HT1080 (cell line): ENCODE measurements around the gene PDZRN4. TPM values are rescaled to one million over a fixed set of nuclear protein-coding genes. Genes with fewer than 3 reads are reported as not detected.
"Not testable (repeated sequence)": the region's sequence is repeated elsewhere in the genome, so short reads cannot be mapped to it uniquely, and the experiment has no call there.

Experiments used
- DNase-seq: peaks from one replicate; pipeline ENCODE4 v3.0.0-alpha.2; 2015; ENCODE audit warnings: low read depth
- total RNA-seq: library from RNA; depleted of rRNA; stranded (reverse); fragments of >200 nt; shearing (Covaris generic); gene quantifications from 2 replicates; pipeline ENCODE4 v1.2.3, GENCODE V29; 2014

PDZRN4 gene
- total RNA-seq, 1 experiment from 2014 or later, result not detected

DNA sequence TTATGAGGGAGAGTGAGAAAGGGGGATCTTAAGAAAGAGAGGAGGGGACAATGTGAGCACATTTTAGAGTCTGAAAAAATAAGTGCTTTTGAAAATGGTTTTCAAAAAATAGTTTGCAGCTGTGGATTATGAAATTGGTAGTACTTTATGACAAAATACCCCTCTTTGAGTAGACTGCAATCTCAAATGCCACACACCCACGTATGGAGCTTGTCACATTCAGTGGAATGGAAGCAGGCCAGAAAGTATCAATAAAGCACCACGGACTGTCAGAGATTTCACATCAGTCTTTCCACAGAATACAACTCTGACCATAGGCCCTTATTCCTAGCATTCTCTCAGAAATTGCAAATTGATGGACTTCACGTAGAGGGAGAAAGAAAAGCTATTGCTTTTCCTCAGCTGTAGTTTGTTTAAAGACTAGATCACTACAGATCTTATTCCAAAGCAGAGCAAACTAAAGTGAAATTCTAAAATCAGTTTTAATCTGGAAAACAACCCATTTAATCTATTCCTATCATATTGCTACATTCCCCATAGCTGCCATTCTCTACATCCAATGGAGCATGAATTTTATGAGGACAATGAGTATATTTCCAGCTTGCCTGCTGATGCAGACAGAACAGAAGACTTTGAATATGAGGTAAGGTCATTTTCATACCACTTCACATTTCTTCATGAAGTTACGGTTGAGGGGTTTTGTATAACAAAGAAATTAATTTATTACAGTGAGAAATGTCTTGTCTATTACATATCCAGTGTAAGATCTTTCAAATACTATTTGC lies 321.3 kb downstream of the PDZRN4 start:
- DNase-seq, result no peak

- DNase-seq, result no peak
Measured at GRCh38 chr12:41510470-41510869, 322.4 kb downstream of the PDZRN4 start.

DNA sequence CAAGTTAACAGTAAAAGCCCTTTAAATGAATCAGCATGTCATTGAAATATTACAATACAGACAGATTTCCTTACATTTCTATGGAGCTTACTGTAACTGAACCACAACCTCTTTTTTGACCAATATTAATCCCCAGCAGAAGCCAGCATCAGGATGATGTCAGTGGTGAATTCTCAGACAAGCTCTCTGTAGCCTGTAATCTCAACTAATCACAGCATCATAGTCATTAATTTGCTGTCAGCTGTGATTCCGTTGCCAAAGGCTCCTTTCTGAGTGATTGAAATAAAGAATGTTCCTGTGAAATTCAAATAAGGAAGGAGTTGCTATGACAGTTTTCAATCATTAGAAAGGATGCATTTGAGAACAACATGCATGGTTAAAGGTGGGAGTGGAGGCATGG lies 323.1 kb downstream of the PDZRN4 start:
- DNase-seq, result no peak

GRCh38 chr12:41512497-41512896 lies 324.4 kb downstream of the PDZRN4 start:
- DNase-seq, result peak; percentile 24

DNA sequence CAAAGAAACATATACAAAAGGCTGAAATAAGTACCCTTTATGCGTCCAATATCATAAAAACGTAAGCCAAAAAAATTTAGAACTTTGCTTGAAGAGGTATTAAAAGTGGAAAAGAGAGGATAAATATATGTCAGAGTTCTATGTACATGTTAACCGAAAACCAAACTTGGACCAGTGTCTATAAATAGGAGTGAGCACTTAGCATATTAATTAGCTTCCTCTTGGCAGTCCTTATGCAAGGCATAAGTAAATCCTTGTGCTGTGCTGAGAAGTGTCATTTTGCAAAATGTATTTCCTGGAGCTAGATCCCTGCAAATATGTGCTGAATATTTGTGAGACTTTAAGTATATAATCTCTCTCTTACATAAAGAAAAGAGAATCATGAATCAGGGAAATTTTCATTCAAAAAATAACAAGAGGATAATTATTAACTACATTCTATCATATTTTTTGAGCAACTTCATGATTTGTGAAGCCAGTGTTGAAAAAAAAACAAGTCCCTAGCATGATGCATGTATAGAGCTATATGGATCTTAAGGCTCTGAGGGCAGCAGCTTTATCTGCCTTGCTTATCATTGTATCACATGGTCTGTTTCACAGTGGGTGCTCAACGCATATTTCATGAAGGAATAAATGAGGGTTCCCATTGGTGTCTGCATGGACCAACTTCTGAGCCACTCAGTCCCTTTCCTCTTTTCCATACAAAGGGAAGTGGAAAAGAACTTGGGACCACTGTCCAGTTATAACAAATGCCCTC lies 326.1 kb downstream of the PDZRN4 start:
- no peak for DNase-seq

DNA sequence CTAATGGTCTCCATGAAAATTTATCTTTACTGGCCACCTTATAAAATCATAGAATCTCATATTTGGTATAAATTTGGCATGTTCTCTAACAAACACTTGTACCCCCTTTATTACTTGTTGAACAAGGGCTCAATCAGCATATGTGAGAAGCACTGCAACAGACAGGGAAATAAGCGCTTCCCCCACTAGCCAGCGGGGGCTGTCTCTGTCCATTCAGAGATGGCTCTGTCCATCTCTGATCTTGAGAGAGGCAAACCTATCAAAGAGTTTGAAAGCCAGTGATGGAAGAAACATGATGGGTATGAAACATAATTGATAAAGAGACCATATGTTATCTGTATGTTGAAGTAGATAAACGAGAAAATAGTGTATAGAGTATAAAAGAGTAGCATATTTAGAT lies 326.8 kb downstream of the PDZRN4 start:
- DNase-seq, result no peak

DNA sequence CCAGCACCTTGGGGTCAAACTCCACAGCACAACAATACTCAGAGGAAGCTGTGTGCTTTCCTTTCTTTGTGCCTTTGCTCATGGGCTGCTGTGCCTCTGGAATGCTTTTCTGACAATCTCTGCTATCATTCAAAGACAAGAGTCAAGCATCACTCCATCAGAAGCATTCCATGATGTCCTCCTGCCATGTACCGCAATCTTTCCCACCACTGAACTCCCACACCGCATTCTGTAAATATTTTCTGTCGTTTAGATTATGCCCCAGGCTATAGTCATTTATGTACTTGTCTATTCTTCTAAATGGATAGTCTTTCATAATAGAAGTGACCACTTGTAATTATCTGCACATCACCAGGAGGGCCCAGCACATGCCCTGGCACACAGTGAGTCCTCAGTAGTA lies 327.8 kb downstream of the PDZRN4 start:
- no peak for DNase-seq

DNA sequence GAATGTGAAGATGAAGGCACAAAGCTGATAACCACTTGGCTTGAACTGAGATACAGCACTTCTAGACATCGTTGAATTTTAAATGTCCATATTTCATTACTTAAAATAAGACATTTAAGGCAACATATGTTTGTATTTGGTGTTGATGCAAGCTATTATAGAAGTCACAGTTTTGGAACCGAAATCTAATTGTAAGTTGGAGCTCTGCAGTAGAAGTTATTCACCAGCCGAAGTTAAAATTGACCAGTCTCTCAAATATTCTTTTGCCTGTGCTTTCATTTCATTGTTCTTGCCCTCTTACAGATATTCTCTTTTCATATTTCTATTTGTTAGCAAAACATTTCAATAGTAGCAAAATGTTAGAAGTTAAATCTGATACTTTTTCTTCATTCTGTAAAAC lies 332.7 kb downstream of the PDZRN4 start:
- no peak for DNase-seq

GRCh38 chr12:41521872-41522379 lies 333.8 kb downstream of the PDZRN4 start:
- peak; percentile 86 for DNase-seq

DNA sequence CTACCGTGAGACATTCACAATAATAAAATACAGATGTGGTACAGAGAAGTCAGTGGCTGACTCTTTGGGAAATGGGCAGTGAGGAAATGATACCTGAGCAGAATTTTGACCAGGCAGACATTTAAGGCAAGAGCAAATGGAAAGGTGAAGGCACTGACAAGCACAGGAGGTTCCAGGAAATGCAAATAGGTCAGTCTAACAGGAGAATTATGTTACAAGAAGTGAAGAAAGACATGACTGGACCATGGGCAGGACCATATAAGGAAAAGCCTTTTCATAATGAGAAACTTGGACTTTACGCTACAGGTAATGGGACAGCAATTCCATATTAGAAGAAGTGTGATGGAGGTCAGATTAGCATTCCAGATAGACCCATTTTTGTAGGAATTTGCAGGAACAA lies 338.9 kb downstream of the PDZRN4 start:
- DNase-seq, result no peak

- no peak for DNase-seq
Measured at GRCh38 chr12:41527534-41528116, 339.5 kb downstream of the PDZRN4 start.

GRCh38 chr12:41528874-41529273 lies 340.8 kb downstream of the PDZRN4 start:
- no peak for DNase-seq

- DNase-seq, result no peak
Measured at GRCh38 chr12:41530441-41530840, 342.3 kb downstream of the PDZRN4 start.

DNA sequence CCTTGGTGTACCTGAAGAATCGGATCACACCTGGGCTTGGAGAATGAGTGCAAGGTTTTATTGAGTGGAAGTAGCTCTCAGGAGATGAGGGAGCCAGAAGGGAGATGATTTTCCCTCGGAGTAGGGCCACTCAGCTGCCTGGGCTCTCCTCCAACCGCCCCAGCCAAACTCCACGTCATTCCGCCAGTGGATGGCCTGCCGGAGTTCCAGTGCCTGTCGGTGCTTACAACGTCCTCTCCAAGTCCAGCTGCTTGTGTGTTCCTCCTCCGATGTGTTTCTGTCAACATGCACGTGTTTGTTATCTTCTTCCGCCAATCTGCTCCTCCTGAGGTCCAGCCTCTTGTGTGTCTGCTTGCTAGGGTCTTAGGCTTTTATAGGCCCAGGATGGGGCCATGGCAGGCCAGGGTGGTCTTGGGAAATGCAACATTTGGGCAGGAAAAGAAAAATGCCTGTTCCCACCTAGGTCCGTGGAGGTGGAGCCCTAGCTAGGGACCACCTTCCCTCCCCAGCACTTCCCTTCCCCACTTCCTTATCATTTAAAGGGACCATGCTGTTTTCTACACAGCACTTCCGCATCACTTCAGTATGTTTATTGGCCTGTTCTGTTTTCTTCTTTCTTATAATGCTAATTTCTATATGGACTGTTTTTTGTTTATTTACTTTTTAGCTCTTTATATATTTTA lies 343.2 kb downstream of the PDZRN4 start:
- no peak for DNase-seq

DNA sequence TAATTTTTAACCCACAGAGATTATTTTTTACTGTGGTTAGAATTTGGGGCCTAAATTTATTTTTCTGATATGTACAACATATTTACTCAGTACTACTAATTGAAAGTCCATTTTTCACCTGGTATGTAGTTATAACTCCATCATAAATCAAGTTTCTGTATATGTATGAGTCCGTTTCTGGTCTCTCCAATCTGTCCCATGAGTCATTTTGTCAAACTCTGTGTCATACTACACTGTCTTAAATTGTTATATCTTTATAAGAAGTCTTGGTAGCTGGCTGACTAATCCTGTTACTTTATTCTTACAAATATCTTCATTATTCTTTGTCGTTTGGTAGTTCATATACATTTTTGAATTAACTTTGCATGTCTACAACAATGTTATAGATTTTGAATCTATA lies 344.0 kb downstream of the PDZRN4 start:
- DNase-seq, result peak; percentile 30

DNA sequence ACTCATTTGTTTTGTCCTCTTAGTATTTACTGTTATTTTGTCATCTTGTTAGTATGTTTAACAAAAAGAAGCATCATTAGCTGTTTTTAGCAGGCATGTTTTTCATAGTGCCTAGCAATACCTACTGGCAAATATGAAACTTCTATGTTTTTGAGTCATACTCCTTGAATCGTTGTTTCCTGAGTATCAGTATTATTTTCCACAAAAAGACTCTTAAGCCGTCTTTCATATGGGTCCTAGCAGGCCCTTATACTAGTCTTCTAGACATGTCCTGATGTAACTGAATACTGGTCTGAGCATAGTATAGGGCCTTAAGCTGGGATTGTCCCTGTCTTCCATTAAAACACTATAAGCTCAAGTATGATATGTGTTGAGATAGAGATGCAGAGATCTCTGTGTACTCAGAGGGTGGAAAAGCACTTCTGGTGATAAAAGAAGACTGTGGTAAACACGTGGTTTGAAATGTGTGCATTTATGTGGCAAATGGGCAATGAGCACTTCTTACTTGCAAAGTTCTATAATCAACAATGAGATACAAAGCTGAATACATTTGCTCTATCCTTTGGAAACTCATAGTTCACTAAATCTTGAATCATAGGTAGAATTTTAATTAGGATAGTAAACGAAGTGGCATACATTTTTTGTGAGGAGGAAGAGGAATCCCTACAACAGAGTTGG lies 348.8 kb downstream of the PDZRN4 start:
- DNase-seq, result no peak

DNA sequence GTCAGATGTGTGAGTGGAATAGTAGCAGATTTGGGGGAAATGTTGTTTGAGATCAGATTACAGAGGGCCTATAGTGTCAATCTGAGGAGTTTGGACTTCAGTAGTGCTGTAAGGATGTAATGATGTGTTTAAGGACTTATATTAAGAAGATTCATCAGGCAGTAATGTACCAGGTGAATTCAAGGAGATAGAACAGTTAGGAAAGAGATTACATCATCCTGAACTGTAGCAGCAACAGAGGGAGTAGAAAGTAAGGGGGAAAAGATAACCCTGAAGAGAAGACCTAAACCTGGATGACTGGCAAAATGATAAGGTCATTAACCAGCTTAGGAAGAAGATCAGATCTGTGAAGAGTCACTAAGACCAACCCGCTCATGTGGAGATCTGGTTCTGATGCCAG lies 349.4 kb downstream of the PDZRN4 start:
- no peak for DNase-seq

DNA sequence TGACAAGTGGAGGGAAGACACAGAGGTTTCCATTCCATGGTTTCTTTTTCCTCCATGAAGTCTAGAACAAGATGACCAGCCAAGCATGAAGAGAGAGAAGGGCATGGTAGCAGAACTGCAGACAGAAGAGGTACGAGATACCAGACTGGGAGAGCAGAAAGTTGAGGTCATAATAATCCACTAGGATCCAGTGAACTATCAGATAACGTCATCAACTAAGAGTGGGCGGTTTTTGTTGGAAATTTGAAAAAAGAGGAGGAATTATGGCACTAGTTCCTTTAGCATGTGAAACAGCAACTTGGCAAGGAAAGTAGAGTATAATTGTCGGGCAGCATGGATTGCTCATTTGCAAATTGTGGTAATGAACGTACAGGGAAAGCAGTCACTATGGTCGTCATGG lies 357.6 kb downstream of the PDZRN4 start:
- no peak for DNase-seq

- DNase-seq, result not testable (repeated sequence)
Measured at GRCh38 chr12:41547071-41547470, 359.0 kb downstream of the PDZRN4 start.

DNA sequence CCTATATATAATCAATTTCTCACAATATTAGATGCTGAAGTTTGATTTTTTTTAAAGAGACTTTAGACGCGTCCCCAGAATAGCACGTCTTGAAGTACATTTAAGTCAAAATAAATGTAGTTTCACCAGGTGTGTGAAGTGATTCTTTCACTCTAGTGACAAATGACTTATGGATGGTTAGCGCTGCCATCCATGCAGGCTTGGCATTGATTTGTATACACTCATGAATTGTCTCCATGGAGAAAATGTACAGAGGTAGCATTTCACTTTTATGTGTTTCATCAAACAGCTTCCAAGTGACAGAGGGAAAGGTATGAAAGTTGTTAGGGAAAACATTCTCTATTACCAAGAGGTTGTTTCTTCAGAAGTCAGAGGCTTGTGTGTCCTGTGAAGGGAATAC lies 360.8 kb downstream of the PDZRN4 start:
- DNase-seq, result no peak

- peak; percentile 10 for DNase-seq
Measured at GRCh38 chr12:41552588-41552987, 364.5 kb downstream of the PDZRN4 start.
